H9 (cell line): ENCODE results near the gene DMRTA2. TPM values are rescaled to one million over a fixed set of nuclear protein-coding genes. Genes with fewer than 3 reads are reported as not detected.

Experiments
- DNase-seq: peaks from one replicate; pipeline ENCODE4 v3.0.0-alpha.2; 2017
- H2AFZ ChIP-seq: one replicate; pipeline ENCODE4 v1.6.1; 2013; ENCODE audit warnings: mild to moderate bottlenecking, low read length, control low read depth, moderate library complexity
- H2AK5ac ChIP-seq: 2 replicates; pipeline ENCODE4 v1.6.1; 2013; ENCODE audit warnings: low read length, control low read depth, mixed read lengths; ENCODE audit not compliant: insufficient read length
- H2BK120ac ChIP-seq: one replicate; pipeline ENCODE4 v1.6.1; 2013; ENCODE audit warnings: low read depth, mild to moderate bottlenecking, low read length, control low read depth, inconsistent platforms; ENCODE audit not compliant: poor library complexity, severe bottlenecking
- H2BK12ac ChIP-seq: 2 replicates; pipeline ENCODE4 v1.6.1; 2013; ENCODE audit warnings: low read length, control low read depth, mixed read lengths, low read depth; ENCODE audit not compliant: insufficient read length
- H2BK15ac ChIP-seq: 2 replicates; pipeline ENCODE4 v1.6.1; 2013; ENCODE audit warnings: low read depth, low read length, control low read depth
- H2BK20ac ChIP-seq: one replicate; pipeline ENCODE4 v1.6.1; 2013; ENCODE audit warnings: low read depth, mild to moderate bottlenecking, low read length, control low read depth, inconsistent platforms; ENCODE audit not compliant: poor library complexity, severe bottlenecking
- H2BK5ac ChIP-seq: 2 replicates; pipeline ENCODE4 v1.6.1; 2013; ENCODE audit warnings: low read length, control low read depth, mixed read lengths; ENCODE audit not compliant: insufficient read length
- H3K14ac ChIP-seq: 2 replicates; pipeline ENCODE4 v1.6.1; 2013; ENCODE audit warnings: low read length, control low read depth; ENCODE audit not compliant: insufficient read depth
- H3K18ac ChIP-seq: 2 replicates; pipeline ENCODE4 v1.6.1; 2013; ENCODE audit warnings: low read depth, mild to moderate bottlenecking, mixed read lengths, low read length, control low read depth; ENCODE audit not compliant: insufficient read length
- H3K23ac ChIP-seq: 2 replicates; pipeline ENCODE4 v1.6.1; 2013; ENCODE audit warnings: low read length, control low read depth, mixed read lengths, low read depth; ENCODE audit not compliant: insufficient read length
- H3K23me2 ChIP-seq: 2 replicates; pipeline ENCODE4 v1.6.1; 2013; ENCODE audit warnings: low read depth, mild to moderate bottlenecking, mixed read lengths, low read length, control low read depth; ENCODE audit not compliant: insufficient read length, poor library complexity, severe bottlenecking
- H3K27ac ChIP-seq: 2 replicates; pipeline ENCODE4 v1.5.1; 2013; ENCODE audit warnings: low read length, control low read depth, mixed read lengths, low read depth; ENCODE audit not compliant: insufficient read length
- H3K27me3 ChIP-seq: 2 replicates; pipeline ENCODE4 v1.6.1; 2013; ENCODE audit warnings: low read length, control low read depth, inconsistent platforms; ENCODE audit not compliant: insufficient read depth
- H3K4ac ChIP-seq: 2 replicates; pipeline ENCODE4 v1.6.1; 2013; ENCODE audit warnings: low read depth, mild to moderate bottlenecking, control low read depth, inconsistent platforms, low read length, moderate library complexity
- H3K4me1 ChIP-seq: 2 replicates; pipeline ENCODE4 v1.6.1; 2013; ENCODE audit warnings: low read length, control low read depth, inconsistent platforms; ENCODE audit not compliant: insufficient read depth
- H3K4me2 ChIP-seq: 2 replicates; pipeline ENCODE4 v1.6.1; 2013; ENCODE audit warnings: low read length, control low read depth, mixed read lengths; ENCODE audit not compliant: insufficient read length, insufficient read depth
- H3K56ac ChIP-seq: 2 replicates; pipeline ENCODE4 v1.6.1; 2013; ENCODE audit warnings: low read depth, mild to moderate bottlenecking, mixed read lengths, low read length, control low read depth; ENCODE audit not compliant: insufficient read length
- H3K79me1 ChIP-seq: 2 replicates; pipeline ENCODE4 v1.6.1; 2013; ENCODE audit warnings: low read depth, mild to moderate bottlenecking, moderate library complexity, low read length, control low read depth, inconsistent platforms; ENCODE audit not compliant: insufficient read depth, poor library complexity, severe bottlenecking
- H3K79me2 ChIP-seq: 2 replicates; pipeline ENCODE4 v1.6.1; 2013; ENCODE audit warnings: low read length, control low read depth, inconsistent platforms; ENCODE audit not compliant: insufficient read depth
- H3K9ac ChIP-seq: 2 replicates; pipeline ENCODE4 v1.6.1; 2013; ENCODE audit warnings: low read length, control low read depth, mixed read lengths; ENCODE audit not compliant: insufficient read length; ENCODE audit errors: extremely low read depth
- H3K9me3 ChIP-seq: one replicate; pipeline ENCODE4 v1.6.1; 2013; ENCODE audit warnings: low read depth, low read length, inconsistent platforms; ENCODE audit not compliant: control insufficient read depth
- H3T11ph ChIP-seq: one replicate; pipeline ENCODE4 v1.6.1; 2013; ENCODE audit warnings: mild to moderate bottlenecking, low read length, control low read depth, inconsistent platforms
- H4K20me1 ChIP-seq: one replicate; pipeline ENCODE4 v1.6.1; 2013; ENCODE audit not compliant: control insufficient read depth, insufficient read length, insufficient read depth
- H4K5ac ChIP-seq: 2 replicates; pipeline ENCODE4 v1.6.1; 2013; ENCODE audit warnings: low read depth, mild to moderate bottlenecking, mixed read lengths, low read length, control low read depth; ENCODE audit not compliant: insufficient read length
- H4K8ac ChIP-seq: replicated peaks from 2 replicates; pipeline ENCODE4 v1.6.1; 2013; ENCODE audit warnings: low read length, control low read depth, mixed read lengths, low read depth; ENCODE audit not compliant: insufficient read length
- H4K91ac ChIP-seq: 2 replicates; pipeline ENCODE4 v1.6.1; 2013; ENCODE audit warnings: low read depth, mild to moderate bottlenecking, moderate library complexity, mixed read lengths, low read length, control low read depth; ENCODE audit not compliant: insufficient read length
- H3K27ac Mint-ChIP-seq, 3 experiments: 2 replicates in 2 of 3; 3 replicates in 1 of 3; pipeline ENCODE4 v1.8.0; 2020 to 2021; ENCODE audit warnings: mixed read lengths in 3 of 3, mild to moderate bottlenecking in 1 of 3, moderate library complexity in 1 of 3
- H3K27me3 Mint-ChIP-seq: 2 replicates; pipeline ENCODE4 v1.8.0; 2021; ENCODE audit warnings: low read depth, mild to moderate bottlenecking, moderate library complexity, mixed read lengths
- H3K36me3 Mint-ChIP-seq, 3 experiments: 2 replicates in 2 of 3; 3 replicates in 1 of 3; pipeline ENCODE4 v1.8.0; 2020 to 2021; ENCODE audit warnings: low read depth in 3 of 3, mixed read lengths in 3 of 3; ENCODE audit not compliant: insufficient read depth in 1 of 3
- H3K4me1 Mint-ChIP-seq, 2 experiments: 2 replicates each; pipeline ENCODE4 v1.8.0; 2020; ENCODE audit warnings: mixed read lengths in 2 of 2
- H3K4me3 Mint-ChIP-seq, 2 experiments: 2 replicates in 1 of 2; 3 replicates in 1 of 2; pipeline ENCODE4 v1.8.0; 2020 to 2021; ENCODE audit warnings: mild to moderate bottlenecking in 2 of 2, mixed read lengths in 2 of 2, moderate library complexity in 1 of 2
- H3K9me3 Mint-ChIP-seq, 2 experiments: 2 replicates in 1 of 2; 3 replicates in 1 of 2; pipeline ENCODE4 v1.8.0; 2020; ENCODE audit warnings: mild to moderate bottlenecking in 2 of 2, mixed read lengths in 2 of 2, moderate library complexity in 1 of 2
- CTCF ChIP-seq: fragments of 200-600 bp; sonication (generic); conservative IDR thresholded peaks from 3 replicates; pipeline ENCODE4 v1.8.0; 2021; ENCODE audit warnings: antibody characterized with exemption, mild to moderate bottlenecking
- WGBS: extraction: QIAGEN DNeasy Blood & Tissue Kit; methylation state at CpG from one replicate; pipeline ENCODE4 v1.1.7; 2013; ENCODE audit warnings: missing lambda C conversion rate, low lambda C conversion rate, mixed read lengths; ENCODE audit not compliant: insufficient read length; ENCODE audit errors: extremely low coverage; 5-methylcytosine and 5-hydroxymethylcytosine counted together
- total RNA-seq: library from RNA; stranded (reverse); gene quantifications from 2 replicates; pipeline ENCODE4 v1.2.1, GENCODE V29; 2021

Gene DMRTA2
- total RNA-seq, 1 experiment from 2014 or later, result 0.11 TPM

- Mint-ChIP-seq H3K27ac (no peak overlapping the region; a peak in 1 of 7 replicates), H3K9me3 (peaks cover 9% of the 10 kb centered on the region in 2 experiments; a peak in 4 of 5 replicates), H3K4me1 (peaks cover 22 to 33% of the 10 kb centered on the region in 2 experiments), H3K27me3 (peaks cover 94% of the 10 kb centered on the region), H3K4me3 (peak overlapping the region; percentile 60 to 85), H3K36me3 (peaks cover 0 to 2% (median 0%) of the 10 kb centered on the region in 3 experiments; a peak in 2 of 7 replicates)
- no peak overlapping the region for H2AK5ac ChIP-seq
- peaks cover 12% of the 10 kb centered on the region for H3K23me2 ChIP-seq
- H3K27me3 ChIP-seq, result peaks cover 89% of the 10 kb centered on the region
- no peaks in the 10 kb centered on the region for H4K20me1 ChIP-seq
- no peak overlapping the region for H3K23ac ChIP-seq
- H3K14ac ChIP-seq, result no peak overlapping the region
- no peak overlapping the region for H2BK12ac ChIP-seq
- WGBS, result no CpG with 5 or more reads among the region's 46 CpGs
- H3K4me1 ChIP-seq, result no peaks in the 10 kb centered on the region
- H3K56ac ChIP-seq, result no peak overlapping the region
- H3T11ph ChIP-seq, result no peak overlapping the region
- H3K4me2 ChIP-seq, result peak overlapping the region; percentile 75
- H3K9ac ChIP-seq, result no peak overlapping the region
- DNase-seq, result peak; percentile 83
- H4K91ac ChIP-seq, result no peak overlapping the region
- no peak overlapping the region for H2BK15ac ChIP-seq
- H4K5ac ChIP-seq, result no peak overlapping the region
- no peaks in the 10 kb centered on the region for H3K9me3 ChIP-seq
- H2BK20ac ChIP-seq, result no peak overlapping the region
- no peak overlapping the region for H3K27ac ChIP-seq
- H2AFZ ChIP-seq, result no peak overlapping the region
- no peak for TF ChIP-seq CTCF
- no peaks in the 10 kb centered on the region for H3K79me2 ChIP-seq
- H2BK5ac ChIP-seq, result no peak overlapping the region
- no peak overlapping the region for H4K8ac ChIP-seq
- no peak overlapping the region for H3K4ac ChIP-seq
- H3K18ac ChIP-seq, result no peak overlapping the region
- H2BK120ac ChIP-seq, result no peak overlapping the region
- no peaks in the 10 kb centered on the region for H3K79me1 ChIP-seq
These were observed 6.4 kb downstream of the DMRTA2 start for GRCh38 chr1:50416553-50417453.
